IMR-90 (cell line): ENCODE results near the gene CHST3. TPM values are rescaled to one million over a fixed set of nuclear protein-coding genes. Genes with fewer than 3 reads are reported as not detected.
A peak's percentile ranks its signal among the peaks of the same experiment; 100 is the strongest.

Experiments
- ATAC-seq: fragments of 200-7000 bp; cut with Tn5 transposase; 2 replicates; pipeline ENCODE4 v1.9.1; 2020; ENCODE audit warnings: low read depth, mild to moderate bottlenecking, moderate library complexity
- BruUV-seq: library from RNA; stranded (reverse); fragments of 400-500 nt; replicated peaks from 2 replicates; lab custom pipeline; 2021; lab: Mats Ljungman, UMichigan
- CTCF ChIA-PET: fragments of 300-600 bp; formaldehyde crosslinking; extraction: SDS; loops from one replicate; lab custom pipeline; 2021; ENCODE audit warnings: antibody characterized with exemption; lab: Yijun Ruan, JAX
- POLR2A ChIA-PET: fragments of 300-600 bp; sonication (Branson Sonifier 250); formaldehyde crosslinking; loops from one replicate; lab custom pipeline; 2022; ENCODE audit warnings: antibody characterized with exemption; ENCODE audit not compliant: unreplicated experiment; lab: Charles Lee
- DNase-seq: peaks from one replicate; pipeline ENCODE4 v3.0.0; 2013
- H2AFZ ChIP-seq: replicated peaks from 2 replicates; pipeline ENCODE3; 2013; ENCODE audit warnings: low read length, mild to moderate bottlenecking; ENCODE audit not compliant: poor library complexity
- H2AK5ac ChIP-seq: 2 replicates; pipeline ENCODE4 v1.6.1; 2013; ENCODE audit warnings: low read depth, low read length, inconsistent platforms
- H2AK9ac ChIP-seq: replicated peaks from 2 replicates; pipeline ENCODE3; 2013; ENCODE audit warnings: mild to moderate bottlenecking, low read depth, low read length, moderate library complexity; ENCODE audit not compliant: poor library complexity
- H2BK120ac ChIP-seq: 2 replicates; pipeline ENCODE4 v1.6.1; 2013; ENCODE audit warnings: low read depth, low read length, inconsistent platforms
- H2BK15ac ChIP-seq: 3 replicates; pipeline ENCODE4 v1.6.1; 2013; ENCODE audit warnings: low read depth, low read length, inconsistent platforms
- H2BK20ac ChIP-seq: 2 replicates; pipeline ENCODE4 v1.6.1; 2013; ENCODE audit warnings: low read depth, mild to moderate bottlenecking, inconsistent platforms, low read length, moderate library complexity
- H2BK5ac ChIP-seq: 2 replicates; pipeline ENCODE4 v1.6.1; 2013; ENCODE audit warnings: mild to moderate bottlenecking, low read depth, low read length, inconsistent platforms; ENCODE audit not compliant: poor library complexity, severe bottlenecking
- H3K14ac ChIP-seq: replicated peaks from 2 replicates; pipeline ENCODE4 v1.6.1; 2013; ENCODE audit warnings: low read depth, low read length, inconsistent platforms
- H3K18ac ChIP-seq: 2 replicates; pipeline ENCODE4 v1.6.1; 2013; ENCODE audit warnings: low read depth, low read length, control low read depth
- H3K23ac ChIP-seq: 2 replicates; pipeline ENCODE4 v1.6.1; 2013; ENCODE audit warnings: low read depth, low read length, inconsistent platforms
- H3K27ac ChIP-seq: 2 replicates; pipeline ENCODE4 v1.5.1; 2013; ENCODE audit warnings: mild to moderate bottlenecking, control low read depth, low read length; ENCODE audit not compliant: insufficient read depth
- H3K27me3 ChIP-seq: 2 replicates; pipeline ENCODE4 v1.6.1; 2013; ENCODE audit warnings: low read length; ENCODE audit not compliant: control insufficient read depth, insufficient read depth
- H3K36me3 ChIP-seq: 2 replicates; pipeline ENCODE4 v1.6.1; 2013; ENCODE audit warnings: low read length, mixed read lengths; ENCODE audit not compliant: control insufficient read depth, insufficient read depth
- H3K4ac ChIP-seq: 2 replicates; pipeline ENCODE4 v1.6.1; 2013; ENCODE audit warnings: low read depth, low read length, inconsistent platforms
- H3K4me1 ChIP-seq: 2 replicates; pipeline ENCODE4 v1.6.1; 2013; ENCODE audit warnings: low read length, mixed read lengths; ENCODE audit not compliant: control insufficient read depth, insufficient read depth
- H3K4me2 ChIP-seq: 2 replicates; pipeline ENCODE4 v1.6.1; 2013; ENCODE audit warnings: low read depth, mild to moderate bottlenecking, control low read depth, low read length, moderate library complexity
- H3K4me3 ChIP-seq: 2 replicates; pipeline ENCODE4 v1.5.1; 2013; ENCODE audit warnings: low read depth, mild to moderate bottlenecking, control low read depth, low read length, moderate library complexity; ENCODE audit not compliant: insufficient read depth
- H3K56ac ChIP-seq: 2 replicates; pipeline ENCODE4 v1.6.1; 2013; ENCODE audit warnings: low read length, inconsistent platforms; ENCODE audit not compliant: insufficient read depth; ENCODE audit errors: extremely low read depth
- H3K79me1 ChIP-seq, 2 experiments: 2 replicates each; pipeline ENCODE4 v1.6.1; 2013; ENCODE audit warnings: low read length in 2 of 2, inconsistent platforms in 1 of 2, low read depth in 1 of 2
- H3K9ac ChIP-seq: 2 replicates; pipeline ENCODE4 v1.6.1; 2013; ENCODE audit warnings: low read depth, low read length, control low read depth
- H3K9me1 ChIP-seq: 2 replicates; pipeline ENCODE4 v1.6.1; 2013; ENCODE audit warnings: low read length, inconsistent platforms; ENCODE audit not compliant: insufficient read depth
- H3K9me3 ChIP-seq: 2 replicates; pipeline ENCODE4 v1.6.1; 2013; ENCODE audit warnings: low read length; ENCODE audit not compliant: control insufficient read depth, insufficient read depth
- H4K20me1 ChIP-seq: 2 replicates; pipeline ENCODE4 v1.6.1; 2013; ENCODE audit warnings: low read length, inconsistent platforms; ENCODE audit not compliant: insufficient read depth
- H4K5ac ChIP-seq: 2 replicates; pipeline ENCODE4 v1.6.1; 2013; ENCODE audit warnings: mild to moderate bottlenecking, low read depth, low read length, control low read depth
- H4K8ac ChIP-seq, 2 experiments: 2 replicates each; pipeline ENCODE4 v1.6.1; 2013; ENCODE audit warnings: low read depth in 2 of 2, low read length in 2 of 2, control low read depth in 1 of 2, inconsistent platforms in 1 of 2
- H4K91ac ChIP-seq: 2 replicates; pipeline ENCODE4 v1.6.1; 2013; ENCODE audit warnings: low read depth, low read length, inconsistent platforms; ENCODE audit not compliant: insufficient read depth
- BHLHE40 ChIP-seq: fragments of 150-350 bp; IDR thresholded peaks from 2 replicates; pipeline ENCODE4 v1.6.1; 2016; ENCODE audit warnings: mild to moderate bottlenecking, low read depth, low read length
- CEBPB ChIP-seq: IDR thresholded peaks from 2 replicates; pipeline ENCODE4 v1.6.1; 2012; ENCODE audit warnings: low read depth, low read length, improper control_type of control experiment
- CTCF ChIP-seq: conservative IDR thresholded peaks from 2 replicates; pipeline ENCODE4 v1.5.1; 2012; ENCODE audit warnings: mild to moderate bottlenecking, low read depth, low read length, improper control_type of control experiment
- MAFK ChIP-seq: IDR thresholded peaks from 2 replicates; pipeline ENCODE4 v1.6.1; 2012; ENCODE audit warnings: low read depth, low read length, improper control_type of control experiment
- MAZ ChIP-seq: IDR thresholded peaks from 2 replicates; pipeline ENCODE4 v1.6.1; 2012; ENCODE audit warnings: low read depth, mild to moderate bottlenecking, low read length, improper control_type of control experiment, moderate library complexity, borderline replicate concordance
- USF2 ChIP-seq: fragments of 150-350 bp; IDR thresholded peaks from 2 replicates; pipeline ENCODE4 v1.6.1; 2017; ENCODE audit warnings: mild to moderate bottlenecking, antibody characterized with exemption, low read length, low read depth
- WGBS, 2 experiments: methylation state at CpG; one replicate each; pipeline versions ENCODE4 v1.1.5 to v1.1.7; 2013; ENCODE audit warnings: missing lambda C conversion rate in 2 of 2; ENCODE audit not compliant: insufficient read length in 1 of 2; ENCODE audit errors: extremely low coverage in 2 of 2; 5-methylcytosine and 5-hydroxymethylcytosine counted together
- dilution Hi-C: fragments of 300-500 bp; cut with HindIII; formaldehyde crosslinking; loops from one replicate; pipeline ENCODE4 v1.14.3; 2018; ENCODE audit warnings: low sequenced_read_pairs; ENCODE audit not compliant: unreplicated experiment
- in situ Hi-C: fragments of 300-500 bp; cut with MboI; formaldehyde crosslinking; loops from 3 replicates; pipeline ENCODE4 v1.14.3; 2019; ENCODE audit warnings: low sequenced_read_pairs, inconsistent platforms, mixed read lengths
- intact Hi-C: fragments of 100-400 bp; cut with micrococcal nuclease; formaldehyde crosslinking; loops from 2 replicates; pipeline ENCODE4 v1.10.0; 2022
- polyA plus RNA-seq, 3 experiments: library from polyadenylated mRNA; depleted of rRNA; stranded (reverse); fragments of >200 nt; gene quantifications; 2 replicates each; pipeline ENCODE4 v1.2.3, GENCODE V29; 2012; ENCODE audit warnings: low replicate concordance in 1 of 3
- total RNA-seq: library from RNA; depleted of rRNA; stranded (reverse); fragments of >200 nt; gene quantifications from 2 replicates; pipeline ENCODE4 v1.2.3, GENCODE V29; 2012

The CHST3 gene
- total and polyA plus RNA-seq, 2 of the 4 experiments (the other 2 are of a cell fraction), result 8.6 to 9.0 TPM

GRCh38 chr10:71984809-71985388 is 20.7 kb downstream of the CHST3 start (continued):
- no peak for TF ChIP-seq CTCF

- H2BK5ac ChIP-seq, result peak overlapping the region; percentile 36
- H3K79me1 ChIP-seq, result peaks cover 33 to 73% of the 10 kb centered on the region in 2 experiments
- dilution Hi-C loops, result no loop called here
- BruUV-seq, result no TSS peak
- H3K27me3 ChIP-seq, result no peaks in the 10 kb centered on the region
- H3K4me3 ChIP-seq, result no peak overlapping the region
- peak overlapping the region; percentile 21; the same call in 1 of the 3 replicates for H2BK15ac ChIP-seq
- no peak overlapping the region for H2AFZ ChIP-seq
- peaks cover 7% of the 10 kb centered on the region for H4K20me1 ChIP-seq
- intact Hi-C loops, result no loop called here
- peak overlapping the region; percentile 26 to 28; a peak in 1 of 4 replicates for H4K8ac ChIP-seq
- ATAC-seq (peak; percentile 70), DNase-seq (peak; percentile 69)
- WGBS, 2 experiments, result no CpG with 5 or more reads among the region's 4 CpGs
- peak overlapping the region; percentile 62 for H3K4me2 ChIP-seq
- H3K27ac ChIP-seq, result peak overlapping the region; percentile 73
- peak overlapping the region; percentile 58 for H2BK120ac ChIP-seq
- peaks cover 33% of the 10 kb centered on the region for H3K4me1 ChIP-seq
- POLR2A ChIA-PET, result interaction anchor here (0.6 kb wide), 1 partner anchor 1111 kb away, joined by 4 read pairs; no protein-coding TSS in a partner anchor
- peak overlapping the region; percentile 70 for H3K14ac ChIP-seq
- peak overlapping the region; percentile 42; the same call in 1 of the 2 replicates for H2BK20ac ChIP-seq
- H3K56ac ChIP-seq, result no peak overlapping the region
- CTCF ChIA-PET, result interaction anchor here (1.0 to 1.2 kb wide), 2 partner anchors 15 to 25 kb away, joined by 3 read pairs; no protein-coding TSS in a partner anchor
- peak overlapping the region; percentile 51; the same call in 1 of the 2 replicates for H3K23ac ChIP-seq
- no peak overlapping the region for H2AK9ac ChIP-seq
- H4K5ac ChIP-seq, result peak overlapping the region; percentile 59
- peak overlapping the region; percentile 66 for H3K4ac ChIP-seq
- H3K9me3 ChIP-seq, result no peaks in the 10 kb centered on the region
- H3K18ac ChIP-seq, result peak overlapping the region; percentile 44
- H4K91ac ChIP-seq, result peak overlapping the region; percentile 35
- H2AK5ac ChIP-seq, result peak overlapping the region; percentile 70; the same call in 1 of the 2 replicates
- peaks cover 24% of the 10 kb centered on the region for H3K9me1 ChIP-seq
- H3K36me3 ChIP-seq, result no peaks in the 10 kb centered on the region
- TF ChIP-seq MAZ, result peak; percentile 89; the same call in 1 of the 2 replicates
- TF ChIP-seq CTCF, result no peak
- TF ChIP-seq CEBPB, result peak; percentile 33; the same call in 1 of the 2 replicates
- no peak for TF ChIP-seq MAFK
- no peak for TF ChIP-seq USF2
- no peak for TF ChIP-seq BHLHE40
- in situ Hi-C loops, result no loop called here
- no peak overlapping the region for H3K9ac ChIP-seq
These were observed 21.5 kb downstream of the CHST3 start for GRCh38 chr10:71985542-71986250.
